ENCODE results near the gene IER5L.

IER5L gene

DNA sequence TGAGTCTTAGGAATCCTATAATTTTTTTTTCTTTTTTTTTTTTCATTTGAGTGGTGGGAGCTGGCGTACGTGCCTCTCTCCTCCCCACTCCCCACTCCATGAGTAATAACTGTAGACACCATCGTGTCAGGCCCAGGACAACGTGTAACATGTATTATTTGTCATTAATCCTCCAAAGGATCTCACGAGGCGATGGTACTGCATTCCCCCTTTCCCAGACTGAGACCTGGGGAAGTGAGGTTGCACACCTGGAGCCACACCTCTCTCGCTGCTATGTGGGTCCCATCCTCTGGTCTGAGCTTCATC, 6.1 kb upstream of the IER5L start:
- Mint-ChIP-seq H3K4me1 (peaks cover 53% of the 10 kb centered on the region), H3K36me3 (ENCODE audit: low read depth) (no peaks in the 10 kb centered on the region), H3K27me3 (ENCODE audit: low read depth) (peaks cover 16% of the 10 kb centered on the region), H3K27ac (peak overlapping the region; percentile 91 to 94 (median 92)), H3K4me3 (no peak overlapping the region), H3K9me3 (no peaks in the 10 kb centered on the region)
- TF ChIP-seq, protein P1, sequence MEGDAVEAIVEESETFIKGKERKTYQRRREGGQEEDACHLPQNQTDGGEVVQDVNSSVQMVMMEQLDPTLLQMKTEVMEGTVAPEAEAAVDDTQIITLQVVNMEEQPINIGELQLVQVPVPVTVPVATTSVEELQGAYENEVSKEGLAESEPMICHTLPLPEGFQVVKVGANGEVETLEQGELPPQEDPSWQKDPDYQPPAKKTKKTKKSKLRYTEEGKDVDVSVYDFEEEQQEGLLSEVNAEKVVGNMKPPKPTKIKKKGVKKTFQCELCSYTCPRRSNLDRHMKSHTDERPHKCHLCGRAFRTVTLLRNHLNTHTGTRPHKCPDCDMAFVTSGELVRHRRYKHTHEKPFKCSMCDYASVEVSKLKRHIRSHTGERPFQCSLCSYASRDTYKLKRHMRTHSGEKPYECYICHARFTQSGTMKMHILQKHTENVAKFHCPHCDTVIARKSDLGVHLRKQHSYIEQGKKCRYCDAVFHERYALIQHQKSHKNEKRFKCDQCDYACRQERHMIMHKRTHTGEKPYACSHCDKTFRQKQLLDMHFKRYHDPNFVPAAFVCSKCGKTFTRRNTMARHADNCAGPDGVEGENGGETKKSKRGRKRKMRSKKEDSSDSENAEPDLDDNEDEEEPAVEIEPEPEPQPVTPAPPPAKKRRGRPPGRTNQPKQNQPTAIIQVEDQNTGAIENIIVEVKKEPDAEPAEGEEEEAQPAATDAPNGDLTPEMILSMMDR (IDR thresholded peaks at IDR 0.05; ENCODE audit: unreplicated experiment in 3 of 3): no peak

GRCh38 chr9:129183495-129184218, 5.6 kb upstream of the IER5L start:
- H3K27me3 Mint-ChIP-seq (ENCODE audit: low read depth): peaks cover 20% of the 10 kb centered on the region
- no peaks in the 10 kb centered on the region for H3K36me3 Mint-ChIP-seq (ENCODE audit: low read depth)
- H3K4me1 Mint-ChIP-seq: peaks cover 57% of the 10 kb centered on the region
- no peaks in the 10 kb centered on the region for H3K9me3 Mint-ChIP-seq
- H3K4me3 Mint-ChIP-seq: peak overlapping the region; percentile 3 to 23 (median 16)
- peak overlapping the region; percentile 91 to 94 (median 92) for H3K27ac Mint-ChIP-seq
- TF ChIP-seq, protein P1 (IDR thresholded peaks at IDR 0.05; ENCODE audit: unreplicated experiment in 3 of 3): no peak

DNA sequence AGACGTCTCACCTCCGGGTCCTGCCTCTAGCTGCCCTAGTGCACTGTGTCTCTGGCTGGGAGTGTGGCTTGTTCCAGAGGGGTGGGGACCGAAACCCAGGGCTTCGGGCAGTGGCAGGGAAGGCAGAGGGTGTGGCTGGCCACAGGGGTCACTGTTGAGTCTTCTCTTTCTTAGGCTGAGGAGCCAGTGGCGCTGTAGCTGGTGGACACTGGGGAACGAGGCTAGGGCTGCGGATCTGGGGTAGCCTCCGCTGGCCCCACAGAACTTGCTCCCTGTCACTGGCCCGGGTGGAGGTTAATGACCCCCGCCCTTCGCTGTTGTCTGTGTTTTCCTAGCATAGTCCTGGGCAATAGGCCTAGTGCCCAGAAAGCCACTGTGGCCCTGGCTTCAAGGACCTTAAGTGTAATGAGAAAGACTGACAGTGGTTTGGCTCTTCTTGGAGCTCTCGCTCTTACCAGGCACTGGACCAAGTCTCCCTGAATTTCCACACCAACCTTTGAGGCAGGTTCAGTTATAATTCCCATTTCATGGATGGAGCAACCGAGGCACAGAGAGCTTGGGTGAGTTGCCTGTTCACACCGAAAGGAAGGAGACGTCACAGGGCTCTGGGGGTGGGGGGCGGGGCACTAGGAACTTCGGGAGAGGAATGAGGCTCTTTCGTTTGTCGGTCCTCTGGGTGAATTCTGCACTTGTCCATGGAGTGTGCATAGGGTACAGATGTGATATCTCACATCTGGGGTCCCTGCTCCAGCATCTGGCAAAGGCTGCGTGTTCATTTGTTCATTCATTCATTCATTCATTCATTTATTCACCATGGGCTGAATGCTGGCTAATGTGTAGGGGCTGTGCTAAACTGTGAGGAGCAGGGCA, 4.8 kb upstream of the IER5L start:
- TF ChIP-seq, protein P1 (IDR thresholded peaks at IDR 0.05; ENCODE audit: unreplicated experiment in 3 of 3): peak in 2 of 3 experiments; percentile 26 to 46

GRCh38 chr9:129182122-129182521, 4.1 kb upstream of the IER5L start:
- H3K4me1 Mint-ChIP-seq: peaks cover 57% of the 10 kb centered on the region
- H3K27me3 Mint-ChIP-seq (ENCODE audit: low read depth): peaks cover 20% of the 10 kb centered on the region
- H3K36me3 Mint-ChIP-seq (ENCODE audit: low read depth): no peaks in the 10 kb centered on the region
- H3K9me3 Mint-ChIP-seq: no peaks in the 10 kb centered on the region
- TF ChIP-seq, protein P1 (IDR thresholded peaks at IDR 0.05; ENCODE audit: unreplicated experiment in 3 of 3): no peak
- H3K27ac Mint-ChIP-seq: peak overlapping the region; percentile 80 to 94 (median 92)
- H3K4me3 Mint-ChIP-seq: peak overlapping the region in 2 of 3 experiments; percentile 31 to 51

More for the DNA sequence above, 4.8 kb upstream of the IER5L start:
- H3K4me1 Mint-ChIP-seq: peaks cover 57% of the 10 kb centered on the region
- H3K36me3 Mint-ChIP-seq (ENCODE audit: low read depth): no peaks in the 10 kb centered on the region
- peak overlapping the region; percentile 1 to 23 (median 16) for H3K4me3 Mint-ChIP-seq
- H3K27ac Mint-ChIP-seq: peak overlapping the region; percentile 91 to 94 (median 92)
- no peaks in the 10 kb centered on the region for H3K9me3 Mint-ChIP-seq
- peaks cover 20% of the 10 kb centered on the region for H3K27me3 Mint-ChIP-seq (ENCODE audit: low read depth)

DNA sequence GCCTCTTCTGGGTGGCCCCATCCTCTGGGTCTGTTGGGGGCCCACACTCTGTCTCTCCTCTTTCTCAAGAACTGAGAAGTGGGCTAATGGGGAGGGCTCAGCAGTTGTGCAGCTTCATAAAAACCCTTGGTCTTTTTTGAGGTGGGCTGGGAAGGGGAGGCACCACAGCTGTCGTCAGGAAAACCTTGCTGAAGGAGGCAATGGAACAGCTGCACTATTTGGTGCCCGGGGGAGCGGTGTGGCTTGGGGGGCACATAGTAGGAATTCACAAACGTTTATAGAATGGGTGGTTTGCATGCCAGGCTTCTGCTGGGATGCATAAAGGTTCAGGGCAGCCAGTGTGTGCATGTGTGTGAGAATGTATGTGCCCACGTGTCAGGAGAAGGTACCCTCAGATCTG, 3.2 kb upstream of the IER5L start:
- TF ChIP-seq, protein P1 (IDR thresholded peaks at IDR 0.05; ENCODE audit: unreplicated experiment in 3 of 3): no peak
- Mint-ChIP-seq H3K4me3 (peak overlapping the region in 2 of 3 experiments; percentile 30 to 44), H3K4me1 (peaks cover 57% of the 10 kb centered on the region), H3K27me3 (ENCODE audit: low read depth) (peaks cover 20% of the 10 kb centered on the region), H3K9me3 (no peaks in the 10 kb centered on the region), H3K36me3 (ENCODE audit: low read depth) (no peaks in the 10 kb centered on the region), H3K27ac (peak overlapping the region; percentile 65 to 80 (median 75))
